Lung (tissue), 12 donors: ENCODE measurements around the gene PTK6. TPM values are rescaled to one million over a fixed set of nuclear protein-coding genes. Genes with fewer than 3 reads are reported as not detected.
"Not testable (repeated sequence)": the region's sequence is repeated elsewhere in the genome, so short reads cannot be mapped to it uniquely, and the experiment has no call there.

Source experiments
- ATAC-seq: fragments of 200-7000 bp; cut with Tn5 transposase; one replicate; pipeline ENCODE4 v1.9.1; 2020; ENCODE audit warnings: moderate number of reproducible peaks; ENCODE audit not compliant: insufficient read depth, low FRiP score
- DNase-seq, 3 donors: peaks; one replicate each; pipeline ENCODE4 v3.0.0-alpha.2; 2013 to 2017
- H3K27ac ChIP-seq, 2 donors: one replicate each; pipeline ENCODE4 v1.5.1; 2013; ENCODE audit warnings: mild to moderate bottlenecking in 2 of 2, moderate library complexity in 2 of 2, control low read depth in 1 of 2, inconsistent platforms in 1 of 2, low read depth in 1 of 2, low read length in 1 of 2
- H3K27me3 ChIP-seq, 3 donors: one replicate each; pipeline ENCODE4 v1.5.1; 2013; ENCODE audit warnings: low read length in 2 of 3; ENCODE audit not compliant: control insufficient read depth in 3 of 3, insufficient read depth in 3 of 3
- H3K36me3 ChIP-seq, 4 donors: one replicate each; pipeline ENCODE4 v1.5.1; 2013; ENCODE audit warnings: low read length in 4 of 4, mild to moderate bottlenecking in 1 of 4, moderate library complexity in 1 of 4; ENCODE audit not compliant: control insufficient read depth in 4 of 4, insufficient read depth in 4 of 4
- H3K4me1 ChIP-seq, 5 donors: one replicate each; pipeline ENCODE4 v1.5.1; 2013; ENCODE audit warnings: low read length in 5 of 5, mild to moderate bottlenecking in 2 of 5, moderate library complexity in 1 of 5; ENCODE audit not compliant: control insufficient read depth in 5 of 5, insufficient read depth in 5 of 5
- H3K4me3 ChIP-seq: one replicate; pipeline ENCODE4 v1.5.1; 2013; ENCODE audit warnings: mild to moderate bottlenecking, control low read depth, moderate library complexity
- H3K9ac ChIP-seq, 2 donors: one replicate each; pipeline ENCODE4 v1.5.1; 2013; ENCODE audit warnings: low read length in 2 of 2, control low read depth in 1 of 2; ENCODE audit not compliant: insufficient read depth in 1 of 2
- H3K9me3 ChIP-seq, 4 donors: one replicate each; pipeline ENCODE4 v1.5.1; 2013; ENCODE audit warnings: low read length in 3 of 4, mild to moderate bottlenecking in 1 of 4, moderate library complexity in 1 of 4; ENCODE audit not compliant: control insufficient read depth in 4 of 4, insufficient read depth in 3 of 4
- WGBS, 2 donors: extraction: QIAGEN DNeasy Blood & Tissue Kit; methylation state at CpG; one replicate each; pipeline ENCODE4 v1.1.7; 2013; 5-methylcytosine and 5-hydroxymethylcytosine counted together
- polyA plus RNA-seq, 2 donors: library from polyadenylated mRNA; stranded (reverse); fragments of 200-250 nt; gene quantifications; one replicate each; pipeline ENCODE4 v1.2.1, GENCODE V29; 2013
- total RNA-seq, 2 donors: library from RNA; depleted of rRNA in 1 of 2; stranded (reverse); fragments of >200 nt in 1 of 2; gene quantifications; one replicate each; pipeline ENCODE4 v1.2.1, GENCODE V29; 2014 to 2021
- TF ChIP-seq, protein P1 (sequence below): IDR thresholded peaks from 2 replicates; pipeline ENCODE4 v1.5.1; 2012; ENCODE audit warnings: mild to moderate bottlenecking; ENCODE audit errors: control extremely low read depth, extremely low read depth
- donor health status: control.
- donor health status: control.
- donor health status: Bipolar disorder and iron deficiency.
- donor health status: healthy.
- donor health status: DM: yes; HTN: yes; CAD: no.

The PTK6 gene
- total and polyA plus RNA-seq, 4 donors: 0.34 to 5.1 (median 3.7) TPM

DNA sequence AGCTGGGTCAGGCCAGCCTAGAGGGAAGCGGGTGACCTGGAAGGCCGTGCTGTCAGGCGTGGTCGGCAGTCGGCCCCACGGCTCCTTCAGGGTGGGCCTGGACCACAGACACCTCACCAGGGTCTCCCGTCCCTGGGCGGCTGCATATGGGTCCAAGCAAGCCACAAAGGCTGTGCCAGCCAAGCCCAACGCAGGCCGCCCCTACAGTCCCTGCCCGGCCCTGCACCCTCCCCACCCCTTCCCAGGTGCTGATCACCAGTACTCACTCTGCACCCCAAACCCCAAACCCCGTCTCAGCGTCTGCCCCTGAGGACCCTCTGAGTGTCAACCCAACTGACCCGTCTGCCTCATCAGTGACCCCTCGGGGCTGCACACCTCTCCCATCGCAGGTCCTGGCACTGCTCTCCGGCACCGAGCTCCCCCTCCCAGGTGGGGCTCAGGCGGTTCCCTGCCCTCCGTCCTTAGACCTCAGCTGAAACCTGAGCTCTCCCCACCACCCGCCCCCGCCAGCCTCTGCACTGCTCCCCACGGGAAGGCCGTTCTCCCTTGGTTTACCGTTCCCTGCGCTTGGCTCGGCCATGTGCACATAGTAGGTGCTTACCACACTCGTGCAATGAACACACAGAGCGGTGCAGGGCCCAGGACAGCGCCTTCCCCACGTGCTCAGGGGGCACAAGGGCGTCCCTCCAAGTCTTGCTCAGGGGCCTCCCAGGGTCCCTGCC, 18.1 kb downstream of the PTK6 start:
- H3K4me1 ChIP-seq: peaks cover 0 to 22% (median 7%) of the 10 kb centered on the region in 5 donors
- H3K27me3 ChIP-seq: no peaks in the 10 kb centered on the region
- peak overlapping the region; percentile 75 for H3K4me3 ChIP-seq
- ATAC-seq (no peak), DNase-seq (peak in 1 of 3 donors; percentile 12)
- H3K27ac ChIP-seq: peak overlapping the region in 1 of 2 donors; percentile 32
- WGBS, 2 donors: 75 to 82% methylated on average over 29 to 32 of the region's 32 CpGs
- peaks cover 0 to 5% (median 0%) of the 10 kb centered on the region in 4 donors for H3K9me3 ChIP-seq
- H3K9ac ChIP-seq: no peak overlapping the region
- H3K36me3 ChIP-seq: peaks cover 0 to 22% (median 14%) of the 10 kb centered on the region in 4 donors
- TF ChIP-seq, protein P1, sequence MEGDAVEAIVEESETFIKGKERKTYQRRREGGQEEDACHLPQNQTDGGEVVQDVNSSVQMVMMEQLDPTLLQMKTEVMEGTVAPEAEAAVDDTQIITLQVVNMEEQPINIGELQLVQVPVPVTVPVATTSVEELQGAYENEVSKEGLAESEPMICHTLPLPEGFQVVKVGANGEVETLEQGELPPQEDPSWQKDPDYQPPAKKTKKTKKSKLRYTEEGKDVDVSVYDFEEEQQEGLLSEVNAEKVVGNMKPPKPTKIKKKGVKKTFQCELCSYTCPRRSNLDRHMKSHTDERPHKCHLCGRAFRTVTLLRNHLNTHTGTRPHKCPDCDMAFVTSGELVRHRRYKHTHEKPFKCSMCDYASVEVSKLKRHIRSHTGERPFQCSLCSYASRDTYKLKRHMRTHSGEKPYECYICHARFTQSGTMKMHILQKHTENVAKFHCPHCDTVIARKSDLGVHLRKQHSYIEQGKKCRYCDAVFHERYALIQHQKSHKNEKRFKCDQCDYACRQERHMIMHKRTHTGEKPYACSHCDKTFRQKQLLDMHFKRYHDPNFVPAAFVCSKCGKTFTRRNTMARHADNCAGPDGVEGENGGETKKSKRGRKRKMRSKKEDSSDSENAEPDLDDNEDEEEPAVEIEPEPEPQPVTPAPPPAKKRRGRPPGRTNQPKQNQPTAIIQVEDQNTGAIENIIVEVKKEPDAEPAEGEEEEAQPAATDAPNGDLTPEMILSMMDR: no peak

DNA sequence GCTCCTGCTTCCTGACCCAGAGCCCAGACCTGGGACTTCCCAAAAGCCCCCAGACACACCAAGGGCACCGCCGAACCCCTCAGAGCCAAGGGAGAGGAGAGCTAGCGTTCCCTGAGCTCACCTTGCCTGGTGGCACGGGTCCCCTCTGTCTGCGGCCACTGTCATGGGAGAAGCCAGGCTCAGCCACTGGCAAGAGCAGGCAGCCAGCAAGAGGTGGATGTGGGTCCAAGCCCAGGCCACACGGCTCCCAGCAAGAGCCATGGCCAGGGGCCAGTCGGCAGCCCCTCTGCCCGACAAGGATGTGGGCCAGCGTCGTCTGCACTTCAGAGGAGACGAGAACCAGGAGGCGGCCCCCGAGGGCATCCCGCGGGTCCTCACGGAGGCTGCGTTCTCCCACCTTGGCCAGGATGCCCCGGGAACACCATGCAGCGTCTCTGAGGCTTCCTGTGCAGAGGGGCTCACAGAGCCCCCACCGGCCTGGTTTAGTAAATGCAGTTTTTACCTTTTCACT, 18.8 kb downstream of the PTK6 start:
- no peaks in the 10 kb centered on the region for H3K27me3 ChIP-seq
- no peak overlapping the region for H3K4me3 ChIP-seq
- H3K4me1 ChIP-seq: peaks cover 0 to 22% (median 7%) of the 10 kb centered on the region in 5 donors
- H3K9me3 ChIP-seq: peaks cover 0 to 4% (median 0%) of the 10 kb centered on the region in 4 donors
- DNase-seq (no peak), ATAC-seq (no peak)
- H3K9ac ChIP-seq: no peak overlapping the region
- peaks cover 0 to 21% (median 13%) of the 10 kb centered on the region in 4 donors for H3K36me3 ChIP-seq
- TF ChIP-seq, protein P1: no peak
- no peak overlapping the region for H3K27ac ChIP-seq
- WGBS, 2 donors: 85 to 86% methylated on average over 20 of the region's 20 CpGs

DNA sequence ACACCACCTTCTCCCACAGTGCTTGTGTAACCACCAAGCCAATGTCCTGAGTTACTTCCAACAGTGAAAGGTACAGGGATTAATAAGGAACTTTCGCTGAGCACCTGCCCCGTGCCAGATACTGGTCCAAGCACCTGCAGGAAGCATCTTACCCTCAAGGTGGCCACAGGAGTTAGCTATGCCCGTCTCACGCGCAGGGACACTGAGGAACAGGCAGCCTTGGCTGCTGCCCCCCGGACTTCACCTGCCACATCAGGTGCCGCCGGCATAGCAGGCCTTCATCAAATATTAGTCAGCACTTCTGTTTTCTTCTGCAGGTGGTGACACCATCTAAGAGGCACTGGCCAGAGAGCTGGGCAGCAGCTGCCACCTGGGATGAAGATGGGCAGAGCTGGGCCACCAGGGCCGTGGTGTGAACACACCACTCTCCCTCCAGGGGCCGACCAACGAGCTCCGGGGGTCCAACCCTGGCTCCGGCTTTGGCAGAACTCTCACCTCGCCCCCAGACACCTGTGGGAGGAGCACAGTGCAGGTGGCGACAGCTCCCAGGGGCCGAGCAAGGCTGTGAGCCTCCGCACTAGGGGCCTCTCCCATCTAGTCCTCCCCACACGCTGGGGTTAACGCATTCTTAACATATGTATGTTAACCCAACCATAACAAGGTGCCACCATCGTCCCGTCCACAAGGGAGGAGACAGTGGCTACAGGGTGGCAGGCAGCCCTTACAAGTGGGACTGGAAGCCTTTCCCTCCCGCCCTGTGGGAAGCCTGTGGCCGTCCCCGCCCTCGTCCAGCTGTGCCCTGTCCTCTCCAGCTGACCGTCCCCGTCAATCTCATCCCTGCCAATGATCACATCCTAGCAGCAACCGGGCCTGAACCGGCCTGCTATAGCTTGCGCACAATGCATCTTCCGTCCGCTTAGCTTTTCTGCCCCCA, 19.5 kb downstream of the PTK6 start:
- no peaks in the 10 kb centered on the region for H3K27me3 ChIP-seq
- no peaks in the 10 kb centered on the region for H3K9me3 ChIP-seq
- ATAC-seq: no peak
- DNase-seq: no peak
- TF ChIP-seq, protein P1: no peak
- no peak overlapping the region for H3K4me3 ChIP-seq
- H3K4me1 ChIP-seq: peaks cover 0 to 19% (median 7%) of the 10 kb centered on the region in 5 donors
- H3K27ac ChIP-seq: no peak overlapping the region
- 91 to 93% methylated on average over 32 of the region's 32 CpGs for WGBS, 2 donors
- no peak overlapping the region for H3K9ac ChIP-seq
- peaks cover 0 to 15% (median 7%) of the 10 kb centered on the region in 4 donors for H3K36me3 ChIP-seq

DNA sequence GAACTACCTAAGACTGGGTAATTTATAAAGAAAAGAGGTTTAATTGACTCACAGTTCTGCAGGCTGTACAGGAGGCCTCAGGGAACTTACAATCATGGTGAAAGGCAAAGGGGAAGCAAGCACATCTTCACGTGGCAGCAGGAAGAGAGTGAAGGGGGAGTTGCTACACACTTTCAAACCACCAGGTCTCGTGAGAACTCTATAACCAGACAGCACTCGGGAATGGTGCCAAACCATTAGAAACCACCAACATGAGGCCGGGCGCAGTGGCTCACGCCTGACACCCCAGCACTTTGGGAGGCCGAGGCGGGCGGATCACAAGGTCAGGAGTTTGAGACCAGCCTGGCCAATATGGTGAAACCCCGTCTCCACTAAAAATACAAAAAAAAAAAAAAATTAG, 22.7 kb downstream of the PTK6 start:
- WGBS, 2 donors: 52 to 65% methylated on average over 10 of the region's 10 CpGs
- not testable (repeated sequence) for H3K9me3 ChIP-seq

More for the DNA sequence above, 22.7 kb downstream of the PTK6 start:
- not testable (repeated sequence) for H3K4me1 ChIP-seq, H3K9ac ChIP-seq, H3K4me3 ChIP-seq, H3K27me3 ChIP-seq, H3K27ac ChIP-seq, DNase-seq, H3K36me3 ChIP-seq, ATAC-seq
